OCI-M2 (cell line): ENCODE results near the gene NCAM2.
"Not testable (repeated sequence)": the region's sequence is repeated elsewhere in the genome, so short reads cannot be mapped to it uniquely, and the experiment has no call there.

ENCODE experiments used
- DNase-seq: peaks from one replicate; lab custom pipeline; 2025; ENCODE audit not compliant: unreplicated experiment; lab: John Stamatoyannopoulos, UW

Gene NCAM2

GRCh38 chr21:21102896-21103295 lies 104.7 kb downstream of the NCAM2 start:
- no peak for DNase-seq

- no peak for DNase-seq
Observed at GRCh38 chr21:21103692-21104091, 105.5 kb downstream of the NCAM2 start.

- no peak for DNase-seq
Observed at GRCh38 chr21:21109736-21110135, 111.5 kb downstream of the NCAM2 start.

GRCh38 chr21:21111309-21111920 lies 113.2 kb downstream of the NCAM2 start:
- DNase-seq = no peak

GRCh38 chr21:21114461-21114860 lies 116.3 kb downstream of the NCAM2 start:
- DNase-seq = no peak

- DNase-seq = no peak
Observed at GRCh38 chr21:21119091-21119490, 120.9 kb downstream of the NCAM2 start.

- DNase-seq = no peak
Observed at GRCh38 chr21:21122680-21123079, 124.5 kb downstream of the NCAM2 start.

GRCh38 chr21:21132390-21132789 lies 134.2 kb downstream of the NCAM2 start:
- DNase-seq = no peak

- DNase-seq = no peak
Observed at GRCh38 chr21:21137986-21138385, 139.8 kb downstream of the NCAM2 start.

GRCh38 chr21:21146587-21147373 lies 148.6 kb downstream of the NCAM2 start:
- no peak for DNase-seq

GRCh38 chr21:21147374-21147745 lies 149.2 kb downstream of the NCAM2 start:
- no peak for DNase-seq

- no peak for DNase-seq
Observed at GRCh38 chr21:21148009-21148408, 149.8 kb downstream of the NCAM2 start.

GRCh38 chr21:21148514-21148913 lies 150.3 kb downstream of the NCAM2 start:
- no peak for DNase-seq

- not testable (repeated sequence) for DNase-seq
Observed at GRCh38 chr21:21149445-21149844, 151.2 kb downstream of the NCAM2 start.

- DNase-seq = no peak
Observed at GRCh38 chr21:21151231-21151630, 153.0 kb downstream of the NCAM2 start.

GRCh38 chr21:21156397-21156796 lies 158.2 kb downstream of the NCAM2 start:
- no peak for DNase-seq

- DNase-seq = no peak
Observed at GRCh38 chr21:21156957-21157356, 158.7 kb downstream of the NCAM2 start.

GRCh38 chr21:21158376-21158918 lies 160.2 kb downstream of the NCAM2 start:
- DNase-seq = no peak

GRCh38 chr21:21159253-21159899 lies 161.2 kb downstream of the NCAM2 start:
- no peak for DNase-seq

- no peak for DNase-seq
Observed at GRCh38 chr21:21162786-21163185, 164.6 kb downstream of the NCAM2 start.

- no peak for DNase-seq
Observed at GRCh38 chr21:21163904-21164303, 165.7 kb downstream of the NCAM2 start.

- no peak for DNase-seq
Observed at GRCh38 chr21:21165063-21165645, 166.9 kb downstream of the NCAM2 start.
